ENCODE data around the gene PET117.
"Not testable (repeated sequence)": the region's sequence is repeated elsewhere in the genome, so short reads cannot be mapped to it uniquely, and the experiment has no call there.

PET117 gene

DNA sequence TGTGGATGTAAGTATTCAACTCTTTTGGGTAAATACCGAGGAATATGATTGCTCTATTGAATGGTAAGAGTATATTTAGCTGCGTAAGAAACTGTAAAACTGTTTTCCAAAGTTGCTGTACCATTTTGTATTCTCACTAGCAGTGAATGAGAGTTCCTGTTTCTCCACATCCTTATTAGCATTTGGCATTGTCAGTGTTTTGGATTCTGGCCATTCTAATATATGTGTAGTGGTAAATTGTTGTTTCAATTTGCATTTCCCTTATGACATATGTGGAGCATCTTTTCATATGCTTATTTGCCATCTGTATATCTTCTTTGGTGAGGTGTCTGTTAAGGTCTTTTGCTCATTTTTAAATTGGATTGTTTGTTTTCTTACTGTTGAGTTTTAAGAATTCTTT lies 29.3 kb upstream of the PET117 start:
- intact Hi-C loops (cut with DNase I; ENCODE audit: low total_unique reads), result no loop called here
- no peak for DNase-seq
- H3K27me3 ChIP-seq, result no peaks in the 10 kb centered on the region
- peaks cover 0 to 4% (median 0%) of the 10 kb centered on the region in 3 donors for H3K9me3 ChIP-seq
- no peaks in the 10 kb centered on the region for H3K4me1 ChIP-seq
- TF ChIP-seq, protein P1, sequence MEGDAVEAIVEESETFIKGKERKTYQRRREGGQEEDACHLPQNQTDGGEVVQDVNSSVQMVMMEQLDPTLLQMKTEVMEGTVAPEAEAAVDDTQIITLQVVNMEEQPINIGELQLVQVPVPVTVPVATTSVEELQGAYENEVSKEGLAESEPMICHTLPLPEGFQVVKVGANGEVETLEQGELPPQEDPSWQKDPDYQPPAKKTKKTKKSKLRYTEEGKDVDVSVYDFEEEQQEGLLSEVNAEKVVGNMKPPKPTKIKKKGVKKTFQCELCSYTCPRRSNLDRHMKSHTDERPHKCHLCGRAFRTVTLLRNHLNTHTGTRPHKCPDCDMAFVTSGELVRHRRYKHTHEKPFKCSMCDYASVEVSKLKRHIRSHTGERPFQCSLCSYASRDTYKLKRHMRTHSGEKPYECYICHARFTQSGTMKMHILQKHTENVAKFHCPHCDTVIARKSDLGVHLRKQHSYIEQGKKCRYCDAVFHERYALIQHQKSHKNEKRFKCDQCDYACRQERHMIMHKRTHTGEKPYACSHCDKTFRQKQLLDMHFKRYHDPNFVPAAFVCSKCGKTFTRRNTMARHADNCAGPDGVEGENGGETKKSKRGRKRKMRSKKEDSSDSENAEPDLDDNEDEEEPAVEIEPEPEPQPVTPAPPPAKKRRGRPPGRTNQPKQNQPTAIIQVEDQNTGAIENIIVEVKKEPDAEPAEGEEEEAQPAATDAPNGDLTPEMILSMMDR (IDR thresholded peaks at IDR 0.05), result no peak
- H3K4me3 ChIP-seq, result no peak overlapping the region
- no peaks in the 10 kb centered on the region for H3K36me3 ChIP-seq
- no peak overlapping the region for H3K27ac ChIP-seq

DNA sequence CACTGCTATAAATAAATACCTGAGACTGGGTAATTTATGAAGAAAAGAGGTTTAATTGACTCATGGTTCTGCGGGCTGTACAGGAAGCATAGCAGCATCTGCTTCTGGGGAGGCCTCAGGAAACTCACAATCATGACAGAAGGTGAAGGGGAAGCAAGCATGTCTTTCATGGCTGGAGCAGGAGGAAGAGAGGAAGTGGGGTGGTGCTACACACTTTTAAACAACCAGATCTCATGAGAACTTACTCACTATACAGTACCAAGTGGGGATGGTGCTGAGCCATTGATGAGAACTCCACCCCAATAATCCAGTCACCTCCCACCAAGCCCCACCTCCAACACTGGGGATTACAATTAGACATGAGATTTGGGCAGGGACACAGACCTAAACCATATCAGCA lies 9.1 kb upstream of the PET117 start:
- H3K27me3 ChIP-seq; H3K9me3 ChIP-seq; H3K36me3 ChIP-seq; H3K4me3 ChIP-seq; intact Hi-C loops (cut with DNase I; ENCODE audit: low total_unique reads); H3K4me1 ChIP-seq; H3K27ac ChIP-seq; DNase-seq: not testable (repeated sequence)

DNA sequence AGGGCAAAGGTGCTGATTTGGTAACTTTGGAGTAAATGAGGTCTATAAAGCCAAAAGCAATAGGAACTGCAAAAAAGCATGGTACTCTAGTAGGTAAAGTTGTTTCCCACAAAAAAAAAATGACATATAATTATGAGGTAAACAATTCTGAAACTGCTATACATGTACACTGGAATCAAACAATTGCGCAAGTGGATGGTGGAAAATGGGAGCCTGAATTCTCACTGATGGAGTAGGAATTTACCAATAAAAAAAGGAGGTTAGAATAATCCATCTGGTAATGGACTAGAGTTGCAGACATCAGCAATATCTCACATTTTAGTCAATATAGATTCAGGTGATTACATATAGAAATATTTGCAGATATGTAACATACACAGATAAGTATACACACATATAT lies 5.0 kb upstream of the PET117 start:
- DNase-seq, result no peak
- H3K9me3 ChIP-seq, result no peaks in the 10 kb centered on the region
- TF ChIP-seq, protein P1 (IDR thresholded peaks at IDR 0.05), result no peak
- H3K4me1 ChIP-seq, result peaks cover 0 to 5% (median 2%) of the 10 kb centered on the region in 4 donors
- intact Hi-C loops (cut with DNase I; ENCODE audit: low total_unique reads), result no loop called here
- no peaks in the 10 kb centered on the region for H3K36me3 ChIP-seq
- no peak overlapping the region for H3K27ac ChIP-seq
- no peaks in the 10 kb centered on the region for H3K27me3 ChIP-seq
- no peak overlapping the region for H3K4me3 ChIP-seq

GRCh38 chr20:18133962-18134361 lies 3.7 kb upstream of the PET117 start:
- Histone ChIP-seq H3K36me3 (no peaks in the 10 kb centered on the region), H3K27me3 (no peaks in the 10 kb centered on the region), H3K4me3 (no peak overlapping the region), H3K27ac (no peak overlapping the region), H3K9me3 (no peaks in the 10 kb centered on the region), H3K4me1 (peaks cover 0 to 12% (median 7%) of the 10 kb centered on the region in 4 donors)
- DNase-seq, result no peak
- intact Hi-C loops (cut with DNase I; ENCODE audit: low total_unique reads), result no loop called here
- TF ChIP-seq, protein P1 (IDR thresholded peaks at IDR 0.05), result no peak

GRCh38 chr20:18138266-18138582 lies 561 bp downstream of the PET117 start:
- peaks cover 0 to 30% (median 21%) of the 10 kb centered on the region in 4 donors for H3K4me1 ChIP-seq
- H3K36me3 ChIP-seq, result peaks cover 8 to 11% (median 10%) of the 10 kb centered on the region in 3 donors
- DNase-seq, result no peak
- no peaks in the 10 kb centered on the region for H3K9me3 ChIP-seq
- TF ChIP-seq, protein P1 (IDR thresholded peaks at IDR 0.05), result no peak
- no peaks in the 10 kb centered on the region for H3K27me3 ChIP-seq
- peak overlapping the region; percentile 77 to 95 for H3K27ac ChIP-seq
- intact Hi-C loops (cut with DNase I; ENCODE audit: low total_unique reads), result loop anchor here (2.0 kb wide), 1 partner anchor 151 kb away; the partner anchor contains the start of gene ZNF133
- peak overlapping the region; percentile 70 to 95 for H3K4me3 ChIP-seq

DNA sequence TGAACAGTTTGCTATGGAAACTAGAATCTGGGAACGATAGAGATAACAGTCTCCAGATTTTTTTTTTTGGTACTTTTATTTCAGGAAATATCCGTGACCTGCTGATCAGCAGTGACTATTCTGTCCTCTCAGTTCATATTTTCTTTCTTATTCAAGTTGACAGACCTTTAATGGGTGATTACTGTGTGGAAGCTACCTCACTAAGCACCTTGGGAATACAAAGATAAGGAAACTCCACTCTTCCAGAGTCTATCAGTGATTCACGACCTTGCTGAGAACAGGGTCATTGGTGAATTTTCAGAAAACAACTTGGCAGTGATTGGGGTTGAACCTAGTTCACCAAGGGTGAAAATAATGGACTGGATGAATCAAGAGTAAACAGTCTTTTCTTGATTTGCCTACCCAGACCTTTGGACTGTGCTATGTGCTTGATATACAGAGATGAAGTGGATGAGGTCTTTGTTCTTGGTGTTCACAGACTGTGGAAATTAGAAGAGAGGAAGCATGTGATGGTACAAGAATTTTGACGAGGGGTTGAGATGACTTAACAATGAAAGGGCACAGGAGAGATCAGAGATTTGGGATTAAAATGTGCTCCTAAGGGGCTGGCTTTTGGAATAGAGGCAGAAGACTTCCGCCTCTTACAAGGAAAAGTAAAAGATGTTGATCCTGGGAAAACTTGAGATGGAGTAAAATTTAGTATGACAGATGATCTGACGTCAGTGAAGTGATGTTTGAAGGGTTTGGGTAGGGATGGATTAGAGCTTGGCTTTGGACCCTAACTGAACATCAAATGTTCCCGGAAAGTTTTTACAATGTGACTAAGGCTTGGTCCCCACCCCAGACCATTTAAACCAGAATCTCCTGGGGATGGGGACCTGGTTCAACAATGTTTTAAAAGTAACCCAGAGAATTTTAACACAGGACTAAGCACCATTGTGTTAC lies 1.2 kb downstream of the PET117 start:
- H3K27me3 ChIP-seq, result no peaks in the 10 kb centered on the region
- intact Hi-C loops (cut with DNase I; ENCODE audit: low total_unique reads), result loop anchor here (2.0 kb wide), 1 partner anchor 150 kb away; the partner anchor contains the start of gene ZNF133

More for the DNA sequence above, 1.2 kb downstream of the PET117 start:
- Histone ChIP-seq H3K27ac (peak overlapping the region; percentile 77 to 95), H3K4me3 (peak overlapping the region; percentile 70 to 95), H3K4me1 (peaks cover 0 to 30% (median 21%) of the 10 kb centered on the region in 4 donors), H3K36me3 (peaks cover 8 to 11% (median 10%) of the 10 kb centered on the region in 3 donors), H3K9me3 (no peaks in the 10 kb centered on the region)
- TF ChIP-seq, protein P1 (IDR thresholded peaks at IDR 0.05), result no peak
- no peak for DNase-seq
